Measurements from ENCODE around the gene ADAMTS12. TPM values are rescaled to one million over a fixed set of nuclear protein-coding genes. Genes with fewer than 3 reads are reported as not detected.

Gene ADAMTS12
- total and polyA plus RNA-seq, 9 of the 15 experiments (the other 6 are each of a cell fraction or from before 2014, with no cell fraction given) = 0.11 TPM; not detected in 8

GRCh38 chr5:33588654-33589372, 303.0 kb downstream of the ADAMTS12 start:
- Histone ChIP-seq H4K20me1 (replicated peaks; ENCODE audit: control insufficient read depth, insufficient read depth, low read length) (no peaks in the 10 kb centered on the region), H3K4me3 (no peak overlapping the region), H3K9ac (ENCODE audit: insufficient read depth in 1 of 2, low read depth in 2 of 2, low read length in 2 of 2) (0 out of 4 replicates have a peak overlapping the region, but pooled peaks of 1 of the 2 experiments have one; percentile 21), H3K9me3 (replicated peaks; ENCODE audit: control insufficient read depth, insufficient read depth, low read depth, low read length) (no peaks in the 10 kb centered on the region), H3K79me2 (ENCODE audit: control insufficient read depth, insufficient read depth, low read length) (no peaks in the 10 kb centered on the region), H3K4me1 (replicated peaks in 1 of 2; ENCODE audit: control insufficient read depth in 2 of 2, insufficient read depth in 2 of 2, low read length in 2 of 2) (peaks cover 0 to 4% of the 10 kb centered on the region in 2 experiments; a peak in 2 of 5 replicates), H3K36me3 (ENCODE audit: control insufficient read depth, insufficient read depth, low read length) (no peaks in the 10 kb centered on the region), H2AFZ (ENCODE audit: low read depth, low read length) (peak overlapping the region; percentile 70), H3K9me1 (ENCODE audit: control insufficient read depth, insufficient read depth, low read length) (no peaks in the 10 kb centered on the region), H3K4me2 (ENCODE audit: insufficient read depth, low read length) (peak overlapping the region; percentile 45), H3K27ac (ENCODE audit: extremely low read depth, low read depth, low read length) (no peak overlapping the region), H3K27me3 (ENCODE audit: control insufficient read depth in 2 of 2, insufficient read depth in 2 of 2, low read length in 2 of 2) (peaks cover 0 to 5% of the 10 kb centered on the region in 2 experiments; a peak in 1 of 5 replicates)
- DNase-seq (ENCODE audit: extremely low read depth in 1 of 4, low spot score in 3 of 4) = peak; percentile 47 to 80 (median 58)
- in situ Hi-C loops (cut with MboI) (no loop called here), intact Hi-C loops (cut with micrococcal nuclease) (loop anchor here (2.0 to 5.0 kb wide), 2 partner anchors 152 to 346 kb away; no protein-coding TSS in a partner anchor)
- BruUV-seq (replicated peaks) = no TSS peak
- CTCF ChIA-PET (ENCODE audit: low intra/inter-chr PET ratio) = no interaction called here
- 12% methylated on average over 14 of the region's 16 CpGs for WGBS (ENCODE audit: insufficient coverage, low coverage, missing lambda C conversion rate)
- peak; percentile 84 for FAIRE-seq
- peak; percentile 100 for ATAC-seq
- POLR2A ChIA-PET = interaction anchor here (0.5 to 1.3 kb wide), 2 partner anchors 10 to 1091 kb away, joined by 4 to 5 read pairs; no protein-coding TSS in a partner anchor
- no peak for TF ChIP-seq CBX2 (IDR thresholded peaks at IDR 0.05; ENCODE audit: insufficient read depth, low read length, poor library complexity, severe bottlenecking)
- peak; percentile 40 for TF ChIP-seq MEIS2 (IDR thresholded peaks at IDR 0.05; ENCODE audit: partially characterized antibody)
- TF ChIP-seq FOS (IDR thresholded peaks at IDR 0.05; ENCODE audit: extremely low read depth, insufficient read length) = no peak
- 0 out of 4 replicates have a peak, but pooled peaks of 1 of the 2 experiments have one; percentile 27 for TF ChIP-seq KDM4B (IDR thresholded peaks at IDR 0.05; ENCODE audit: borderline replicate concordance in 2 of 2, low read depth in 1 of 2)
- TF ChIP-seq, protein P1, sequence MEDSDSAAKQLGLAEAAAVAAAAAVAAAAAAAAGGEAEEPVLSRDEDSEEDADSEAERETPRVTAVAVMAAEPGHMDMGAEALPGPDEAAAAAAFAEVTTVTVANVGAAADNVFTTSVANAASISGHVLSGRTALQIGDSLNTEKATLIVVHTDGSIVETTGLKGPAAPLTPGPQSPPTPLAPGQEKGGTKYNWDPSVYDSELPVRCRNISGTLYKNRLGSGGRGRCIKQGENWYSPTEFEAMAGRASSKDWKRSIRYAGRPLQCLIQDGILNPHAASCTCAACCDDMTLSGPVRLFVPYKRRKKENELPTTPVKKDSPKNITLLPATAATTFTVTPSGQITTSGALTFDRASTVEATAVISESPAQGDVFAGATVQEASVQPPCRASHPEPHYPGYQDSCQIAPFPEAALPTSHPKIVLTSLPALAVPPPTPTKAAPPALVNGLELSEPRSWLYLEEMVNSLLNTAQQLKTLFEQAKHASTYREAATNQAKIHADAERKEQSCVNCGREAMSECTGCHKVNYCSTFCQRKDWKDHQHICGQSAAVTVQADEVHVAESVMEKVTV (CRISPR knock-in tag; IDR thresholded peaks at IDR 0.05) = 0 out of 2 replicates have a peak, but pooled peaks have one; percentile 26
- peak in 1 of 3 experiments; percentile 23 for TF ChIP-seq YY1 (IDR thresholded peaks at IDR 0.05; ENCODE audit: borderline replicate concordance in 1 of 3, control insufficient read depth in 1 of 3, extremely low read depth in 1 of 3, insufficient read depth in 3 of 3, insufficient read length in 1 of 3, insufficient replicate concordance in 2 of 3, low read depth in 1 of 3, low read length in 2 of 3)
- peak; percentile 11 for TF ChIP-seq ZFP36 (IDR thresholded peaks at IDR 0.05; ENCODE audit: low read depth, low read length, partially characterized antibody)
- peak; percentile 50 for TF ChIP-seq RBM25 (IDR thresholded peaks at IDR 0.05; ENCODE audit: low read depth, low read length, severe bottlenecking)
